DND-41 (cell line): Measurements from ENCODE around the gene KRTAP20-4.

Experiments
- CTCF ChIP-seq: IDR thresholded peaks from 2 replicates; pipeline ENCODE4 v1.5.1; 2012; ENCODE audit warnings: borderline replicate concordance, low read length, moderate library complexity, mild to moderate bottlenecking; ENCODE audit not compliant: poor library complexity, severe bottlenecking; ENCODE audit errors: extremely low read depth
- EZH2 ChIP-seq: IDR thresholded peaks from 3 replicates; pipeline ENCODE4 v1.6.1; 2012; ENCODE audit warnings: borderline replicate concordance, low read depth, mild to moderate bottlenecking, moderate library complexity, low read length, inconsistent platforms; ENCODE audit not compliant: severe bottlenecking

DNA sequence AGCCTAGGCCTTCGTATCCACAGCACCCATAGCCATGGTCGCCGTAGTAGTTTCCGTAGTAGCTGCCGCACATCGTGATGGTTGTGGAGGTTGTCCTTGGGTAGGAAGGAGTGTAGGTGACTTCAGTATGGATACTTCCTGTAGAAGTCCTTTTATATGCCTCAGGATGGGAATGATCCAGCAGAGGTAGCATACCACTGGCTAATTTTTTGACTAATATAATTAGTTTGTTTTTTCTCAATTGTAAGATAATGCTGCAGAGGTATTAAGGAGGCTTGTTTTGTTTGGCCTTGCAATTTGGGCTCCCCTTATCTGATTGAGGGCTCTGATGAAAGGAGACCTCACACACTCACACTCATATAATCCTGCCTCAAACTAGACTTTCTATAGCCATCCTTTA is 21.6 kb upstream of the KRTAP20-4 start, which contains the start of gene KRTAP6-2:
- TF ChIP-seq CTCF = no peak
- no peak for TF ChIP-seq EZH2
